Liver (tissue), 3 donors: Measurements from ENCODE around the gene DICER1.

ENCODE experiments used
- ATF3 ChIP-seq: IDR thresholded peaks from 2 replicates; pipeline ENCODE4 v1.6.1; 2016; ENCODE audit warnings: antibody characterized with exemption
- CTCF ChIP-seq: fragments of 150-350 bp; IDR thresholded peaks from 2 replicates; pipeline ENCODE4 v1.5.1; 2017; ENCODE audit warnings: improper control_type of control experiment, low read depth, low read length; ENCODE audit not compliant: missing input control
- JUND ChIP-seq, 2 donors: IDR thresholded peaks; 2 replicates each; pipeline ENCODE4 v1.6.1; 2016; ENCODE audit warnings: antibody characterized with exemption in 2 of 2
- MAX ChIP-seq: IDR thresholded peaks from 2 replicates; pipeline ENCODE4 v1.6.1; 2016; ENCODE audit warnings: antibody characterized with exemption
- RAD21 ChIP-seq, 2 donors: IDR thresholded peaks; 2 replicates each; pipeline ENCODE4 v1.6.1; 2016; ENCODE audit warnings: antibody characterized with exemption in 2 of 2, mild to moderate bottlenecking in 2 of 2
- SP1 ChIP-seq: IDR thresholded peaks from 2 replicates; pipeline ENCODE4 v1.6.1; 2018; ENCODE audit warnings: antibody characterized with exemption, mild to moderate bottlenecking
- TAF1 ChIP-seq: conservative IDR thresholded peaks from 2 replicates; pipeline ENCODE4 v1.6.1; 2016; ENCODE audit warnings: antibody characterized with exemption, mild to moderate bottlenecking
- ZBTB33 ChIP-seq: IDR thresholded peaks from 2 replicates; pipeline ENCODE4 v1.6.1; 2016; ENCODE audit warnings: antibody characterized with exemption
- donor health status: healthy.
- donor health status: healthy.

GRCh38 chr14:95199298-95199983 is 42.1 kb upstream of the DICER1 start:
- TF ChIP-seq JUND (IDR thresholded peaks at IDR 0.05) (no peak), CTCF (no peak), ZBTB33 (no peak), MAX (no peak), TAF1 (no peak), RAD21 (IDR thresholded peaks at IDR 0.05) (no peak), SP1 (no peak), ATF3 (no peak)
